Fibroblast of skin of right biceps (primary cell): Measurements from ENCODE around the gene LHX4.

ENCODE experiments used
- DNase-seq: peaks from one replicate; pipeline ENCODE4 v3.0.0-alpha.2; 2013

LHX4 gene

DNA sequence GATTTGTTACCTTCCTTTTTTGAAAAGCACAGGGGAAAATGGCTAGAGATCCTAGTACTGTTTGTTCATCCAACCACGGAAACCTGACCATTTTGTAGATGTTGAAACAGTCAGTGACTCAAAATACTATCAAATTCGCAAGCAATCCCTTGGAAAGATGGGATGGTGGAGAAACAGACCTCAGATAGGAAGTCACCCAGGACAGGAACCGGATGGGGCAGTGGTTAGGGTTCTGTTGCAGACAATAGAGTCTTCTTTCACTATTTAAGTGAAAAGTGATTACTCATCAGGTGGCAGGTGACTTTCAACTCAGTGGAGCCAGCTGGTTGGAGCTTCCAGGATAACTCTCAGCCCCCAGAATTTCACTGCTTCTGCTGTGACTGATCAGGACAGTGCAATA is 17.0 kb downstream of the LHX4 start:
- DNase-seq: no peak

DNA sequence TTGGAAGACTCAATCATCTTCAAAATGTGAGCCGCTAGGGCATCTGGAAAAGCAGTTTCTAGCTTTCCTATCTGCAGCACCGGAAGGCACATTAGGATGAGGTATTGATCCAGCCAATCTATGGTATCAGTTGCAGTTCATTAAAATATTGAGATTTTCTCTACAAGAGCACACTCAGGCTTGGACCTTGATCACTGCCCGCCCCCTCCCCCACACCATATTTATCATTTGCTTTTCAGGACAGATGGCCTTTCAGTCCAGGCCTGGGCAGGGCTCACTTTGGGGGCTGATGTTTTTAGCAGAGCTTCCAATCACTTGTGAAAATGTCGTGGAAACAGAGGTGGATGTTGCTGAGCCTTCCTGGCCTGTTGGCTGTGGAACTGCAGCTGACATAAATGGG is 17.5 kb downstream of the LHX4 start:
- no peak for DNase-seq

DNA sequence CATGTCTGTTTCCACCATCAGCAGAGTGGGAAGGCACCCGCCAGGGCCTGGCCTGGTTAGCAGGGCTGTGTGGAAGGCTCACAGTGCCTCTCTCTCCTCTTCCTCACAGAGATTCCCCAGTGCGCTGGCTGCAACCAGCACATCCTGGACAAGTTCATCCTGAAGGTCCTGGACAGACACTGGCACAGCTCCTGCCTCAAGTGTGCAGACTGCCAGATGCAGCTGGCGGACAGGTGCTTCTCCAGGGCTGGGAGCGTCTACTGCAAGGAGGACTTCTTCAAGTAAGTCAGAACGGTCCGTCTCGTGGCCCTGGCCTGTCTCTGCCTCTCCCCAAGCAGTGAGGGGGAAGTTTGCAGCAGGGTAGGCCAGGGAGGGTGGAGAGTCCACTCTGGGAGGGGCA is 18.1 kb downstream of the LHX4 start:
- DNase-seq: no peak

GRCh38 chr1:180248731-180249681 is 18.9 kb downstream of the LHX4 start:
- DNase-seq: peak; percentile 10

DNA sequence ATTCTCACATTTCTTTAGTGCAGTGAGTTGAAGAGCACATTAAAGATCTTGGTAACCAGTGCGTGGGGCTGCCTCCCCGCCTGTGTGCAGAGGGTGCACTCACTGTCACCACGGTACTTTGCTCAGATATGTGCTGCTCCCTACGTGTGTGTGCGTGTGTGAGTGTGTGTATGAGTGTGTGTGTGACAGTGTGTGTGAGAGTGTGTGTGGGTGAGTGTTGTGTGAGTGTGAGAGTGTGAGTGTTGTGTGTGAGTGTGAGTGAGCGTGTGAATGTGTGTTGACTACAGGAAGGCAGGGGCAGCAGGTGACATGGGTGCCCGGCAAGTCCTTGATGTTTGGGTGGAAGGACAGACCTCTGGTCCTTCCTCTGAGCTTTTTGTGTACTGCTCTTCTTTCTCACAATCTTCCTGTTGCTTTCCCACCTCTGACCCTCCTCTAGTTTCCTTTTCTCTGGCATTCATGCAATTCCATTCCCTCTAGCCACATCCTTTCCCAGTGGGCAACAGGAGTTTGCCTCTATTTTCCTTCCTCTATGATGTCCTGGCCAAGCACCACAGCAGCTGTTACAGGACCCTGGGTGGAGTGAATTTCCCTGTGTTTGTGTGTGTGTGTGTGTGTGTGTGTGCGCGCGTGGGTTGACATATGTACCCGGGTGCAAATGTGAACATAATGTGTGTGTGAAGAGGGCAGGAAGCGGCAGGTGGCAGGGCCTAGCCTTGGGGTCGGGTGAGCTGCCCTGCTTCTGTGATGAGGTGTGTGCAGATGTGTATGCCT is 19.8 kb downstream of the LHX4 start:
- DNase-seq: no peak

DNA sequence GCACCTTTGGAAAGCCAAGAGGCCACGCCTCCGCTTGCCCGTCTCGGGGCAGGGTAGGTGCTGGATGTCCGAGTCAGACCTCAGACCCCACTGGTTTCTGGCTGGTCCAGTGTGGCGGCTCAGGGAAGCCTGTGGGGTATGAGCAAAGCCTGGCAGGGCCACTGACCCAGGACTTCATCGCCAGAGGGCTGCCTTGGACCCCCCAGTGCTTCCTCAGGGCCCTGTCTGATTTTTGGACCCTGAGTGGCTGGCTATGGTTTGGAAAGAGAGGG is 20.4 kb downstream of the LHX4 start:
- no peak for DNase-seq

GRCh38 chr1:180250883-180251509 is 20.9 kb downstream of the LHX4 start:
- DNase-seq: no peak

GRCh38 chr1:180251526-180252305 is 21.7 kb downstream of the LHX4 start:
- DNase-seq: no peak

DNA sequence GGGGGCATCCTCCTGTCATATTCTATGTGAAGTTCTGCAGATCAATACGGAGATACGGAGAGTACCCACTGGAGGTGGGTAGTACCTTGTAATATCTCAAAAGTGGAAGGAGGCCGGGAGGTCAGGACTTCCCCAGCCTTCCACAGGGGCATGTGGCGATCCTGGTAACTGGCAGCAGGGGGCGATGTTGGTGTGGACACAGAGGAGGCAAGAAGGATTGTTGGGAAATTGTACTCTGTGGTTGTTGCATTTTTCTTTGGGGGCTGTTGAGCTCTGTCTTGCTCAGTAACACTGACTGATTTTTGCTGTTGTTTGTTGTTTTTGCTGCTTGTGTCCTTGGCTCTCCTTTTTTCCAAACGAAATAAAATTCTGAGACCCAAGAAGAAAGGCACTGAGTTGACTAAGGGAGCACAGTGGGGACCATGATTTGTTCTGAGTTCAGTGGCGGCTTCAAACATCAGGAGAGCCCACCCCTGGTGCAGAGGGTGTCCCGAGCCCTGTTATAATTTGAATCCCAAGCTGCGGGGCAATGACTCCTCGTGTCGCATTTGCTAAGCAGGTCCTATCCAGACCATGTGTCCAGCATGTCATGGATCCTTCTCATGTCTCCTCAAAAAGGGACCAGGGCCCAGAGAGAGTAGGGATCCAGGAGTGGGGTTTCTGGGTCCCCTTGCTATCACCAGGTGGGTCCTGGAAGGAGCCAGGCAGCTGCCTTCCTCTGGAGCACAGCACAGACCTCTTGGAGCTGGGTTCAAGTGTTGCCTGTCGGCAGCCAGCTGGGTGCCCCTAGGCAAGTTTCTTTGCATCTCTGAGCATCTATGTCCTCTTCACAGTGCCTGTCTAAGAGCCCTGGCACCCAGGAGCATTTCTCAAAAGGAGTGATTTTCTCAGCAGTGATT is 22.8 kb downstream of the LHX4 start:
- DNase-seq: peak; percentile 55

DNA sequence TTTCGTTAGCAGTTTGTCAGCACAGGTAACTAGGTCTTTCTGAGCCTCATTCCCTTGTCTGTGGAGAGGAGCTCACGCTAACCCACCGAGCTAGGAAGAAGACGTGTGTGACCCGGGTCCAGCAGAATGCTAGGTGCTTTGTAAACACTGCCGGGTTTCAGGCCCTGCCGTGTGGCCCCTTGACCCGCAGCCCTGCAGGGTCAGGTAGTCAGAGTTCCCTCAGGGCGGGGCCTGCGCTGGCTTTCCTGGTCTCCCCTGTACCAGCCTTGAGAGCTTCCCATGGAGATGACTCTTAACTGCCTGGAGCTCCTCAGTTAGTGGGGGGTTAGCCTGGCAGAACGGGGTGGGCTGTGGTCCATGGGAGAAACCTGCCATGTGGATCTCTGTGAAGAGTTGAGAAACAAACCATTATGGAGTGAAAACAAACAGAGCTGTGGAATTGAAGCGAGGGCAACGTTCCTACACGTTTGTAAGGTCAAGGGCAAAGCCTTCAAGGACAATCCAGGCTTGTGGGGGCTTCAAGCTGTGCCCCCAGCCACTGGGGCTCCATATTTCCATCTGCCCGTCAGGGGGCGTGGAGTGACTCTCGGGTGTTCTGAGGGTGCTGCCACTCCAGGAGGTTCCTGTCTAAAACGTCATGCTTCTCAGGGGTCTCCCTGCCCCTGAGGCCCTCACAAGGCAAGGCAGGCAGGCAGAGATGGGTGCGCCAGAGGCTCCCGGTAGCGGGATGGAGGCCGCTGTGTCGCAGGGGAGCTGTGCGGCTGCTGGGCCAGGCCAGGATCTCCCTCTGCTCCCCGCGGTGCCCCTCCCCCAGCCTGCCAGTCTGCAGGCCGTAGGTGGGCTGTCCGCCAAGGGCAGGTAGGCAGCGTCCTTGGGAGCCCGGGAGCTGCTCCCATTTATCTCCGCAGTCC is 23.8 kb downstream of the LHX4 start:
- DNase-seq: no peak

- DNase-seq: no peak
Observed at GRCh38 chr1:180254496-180254819, 24.4 kb downstream of the LHX4 start.

DNA sequence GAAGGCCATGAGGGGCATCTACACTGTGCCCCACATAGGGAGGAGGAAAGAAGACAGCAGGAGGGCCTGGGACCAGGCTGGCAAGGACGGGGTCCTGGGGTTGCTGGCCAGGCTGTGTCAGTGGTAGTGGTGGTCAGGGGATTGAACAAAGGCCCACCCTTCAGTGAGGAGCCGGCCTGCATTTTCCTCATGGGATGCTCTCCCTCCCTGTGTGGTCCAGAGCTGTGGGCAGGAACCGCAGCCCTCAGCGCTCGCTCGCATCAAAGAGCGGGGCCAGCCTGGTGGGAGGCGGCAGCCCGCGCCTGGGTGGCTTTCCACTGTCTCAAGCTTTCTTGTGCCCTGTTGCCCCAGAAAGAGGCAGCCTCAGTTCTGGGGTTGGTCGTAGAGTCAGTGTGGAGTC is 24.8 kb downstream of the LHX4 start:
- no peak for DNase-seq

GRCh38 chr1:180255536-180256340 is 25.7 kb downstream of the LHX4 start:
- DNase-seq: peak; percentile 24

DNA sequence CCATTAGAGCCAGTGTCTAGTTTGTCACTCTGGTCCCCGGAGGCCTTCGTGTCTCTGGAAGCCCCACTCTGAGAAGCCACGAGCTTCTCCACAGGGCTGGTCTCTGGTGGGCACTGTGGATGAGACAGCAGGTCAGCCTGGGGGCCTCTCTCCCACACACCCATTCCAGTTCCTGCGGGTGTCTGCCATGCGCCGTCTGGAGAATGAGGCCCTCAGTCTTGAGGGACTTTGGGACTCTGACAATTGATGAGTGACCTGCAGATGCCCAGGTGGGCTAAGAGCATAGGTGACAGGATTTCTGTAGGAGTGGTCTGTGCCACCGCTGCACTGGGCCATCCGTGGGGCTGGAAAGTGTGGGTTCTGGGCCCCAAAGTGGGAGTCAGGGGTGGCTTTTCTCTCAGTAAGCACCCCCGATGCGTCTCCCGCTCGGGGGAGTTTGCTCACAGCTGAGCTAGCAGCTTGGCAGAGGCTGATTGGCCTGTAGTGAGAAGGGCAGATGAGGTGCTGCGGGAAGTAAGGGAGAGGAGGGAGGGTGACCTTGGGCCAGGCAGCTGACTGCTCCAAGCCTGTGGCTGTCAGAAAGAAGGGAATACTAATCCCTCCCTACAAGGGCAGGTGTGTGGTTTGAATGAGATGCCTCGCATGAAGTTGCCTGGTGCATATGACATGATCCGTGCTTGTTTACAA is 26.4 kb downstream of the LHX4 start:
- no peak for DNase-seq

- DNase-seq: no peak
Observed at GRCh38 chr1:180257028-180257386, 26.9 kb downstream of the LHX4 start.

- DNase-seq: no peak
Observed at GRCh38 chr1:180257486-180257885, 27.4 kb downstream of the LHX4 start.

DNA sequence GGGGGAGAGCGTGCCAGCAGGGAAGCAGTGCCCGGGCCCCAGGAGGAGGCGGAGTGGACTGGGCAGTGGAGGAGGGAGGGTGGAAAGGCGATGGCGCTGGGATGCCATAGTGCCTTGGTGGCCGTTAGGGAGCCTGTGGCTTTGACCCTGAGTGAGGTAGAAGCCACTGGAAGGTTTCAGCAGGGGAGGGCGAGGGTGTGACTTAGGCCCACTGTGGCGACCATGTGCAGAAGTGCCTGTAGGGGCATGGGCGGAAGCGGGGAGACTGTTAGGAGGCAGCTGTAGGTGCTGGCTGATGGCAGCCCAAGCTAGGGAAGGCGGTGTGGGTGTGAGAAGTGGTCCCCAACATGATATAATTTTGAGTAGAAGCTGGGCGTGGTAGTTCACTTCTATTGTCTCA is 28.2 kb downstream of the LHX4 start:
- no peak for DNase-seq

DNA sequence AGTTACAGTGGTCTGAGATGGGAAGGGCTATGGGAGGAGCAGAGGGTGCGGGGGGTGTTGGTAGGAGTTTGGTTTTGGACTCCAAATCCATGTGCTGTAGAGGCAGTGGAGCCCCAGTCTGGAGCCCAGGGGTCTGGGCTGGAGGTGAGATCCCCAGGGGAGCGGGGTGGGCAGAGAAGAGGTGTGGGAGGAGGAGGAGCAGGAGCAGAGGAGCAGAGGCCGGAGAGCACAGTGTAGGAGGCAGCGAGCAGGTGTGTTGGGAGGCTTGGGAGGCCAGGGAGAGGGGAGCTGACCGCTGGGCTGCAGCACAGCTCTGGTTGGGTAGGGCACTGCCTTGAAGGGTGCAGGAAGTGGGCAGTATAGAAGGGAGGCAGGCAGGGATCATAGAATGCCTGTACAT is 28.9 kb downstream of the LHX4 start:
- DNase-seq: no peak
